K562 (cell line): Measurements from ENCODE around the gene CFAP92. TPM values are rescaled to one million over a fixed set of nuclear protein-coding genes. Genes with fewer than 3 reads are reported as not detected.

Experiments used
- ARID3A ChIP-seq: IDR thresholded peaks from 2 replicates; pipeline ENCODE4 v1.6.1; 2012; ENCODE audit warnings: low read depth, low read length, improper control_type of control experiment, borderline replicate concordance
- ATF7 ChIP-seq: fragments of 450-650 bp; IDR thresholded peaks from 2 replicates; pipeline ENCODE4 v1.7.1; 2014; ENCODE audit warnings: mild to moderate bottlenecking, moderate library complexity
- CBFA2T2 ChIP-seq: fragments of 450-650 bp; conservative IDR thresholded peaks from 2 replicates; pipeline ENCODE4 v1.6.1; 2017; ENCODE audit warnings: mild to moderate bottlenecking
- CBX3 ChIP-seq, 2 experiments: IDR thresholded peaks; 1 replicate in 1 of 2; 2 replicates in 1 of 2; pipeline ENCODE4 v1.6.1; 2012; ENCODE audit warnings: inconsistent platforms in 2 of 2, low read length in 2 of 2, borderline replicate concordance in 1 of 2, control low read depth in 1 of 2
- CCNT2 ChIP-seq: IDR thresholded peaks from 2 replicates; pipeline ENCODE4 v1.6.1; 2011; ENCODE audit warnings: borderline replicate concordance, low read depth, mild to moderate bottlenecking, moderate library complexity, mixed read lengths, low read length; ENCODE audit not compliant: insufficient read length; ENCODE audit errors: extremely low read depth
- CREM ChIP-seq: IDR thresholded peaks from 2 replicates; pipeline ENCODE4 v1.6.1; 2014; ENCODE audit warnings: antibody characterized with exemption, low read depth
- CTBP1 ChIP-seq: fragments of 450-650 bp; IDR thresholded peaks from 2 replicates; pipeline ENCODE4 v1.6.1; 2016; ENCODE audit warnings: borderline replicate concordance
- GATAD2B ChIP-seq: fragments of 450-650 bp; IDR thresholded peaks from 2 replicates; pipeline ENCODE4 v1.6.1; 2017; ENCODE audit warnings: mild to moderate bottlenecking, borderline replicate concordance
- KDM1A ChIP-seq, 2 experiments: fragments of 450-650 bp; IDR thresholded peaks; 2 replicates each; pipeline ENCODE4 v1.6.1; 2016; ENCODE audit warnings: mild to moderate bottlenecking in 2 of 2
- L3MBTL2 ChIP-seq: fragments of 450-650 bp; IDR thresholded peaks from 2 replicates; pipeline ENCODE4 v1.6.1; 2016; ENCODE audit warnings: mild to moderate bottlenecking, moderate library complexity
- LEF1 ChIP-seq: fragments of 450-650 bp; IDR thresholded peaks from 2 replicates; pipeline ENCODE4 v1.6.1; 2016; ENCODE audit warnings: mild to moderate bottlenecking
- MEIS2 ChIP-seq: fragments of 450-650 bp; IDR thresholded peaks from 2 replicates; pipeline ENCODE4 v1.6.1; 2014; ENCODE audit warnings: mild to moderate bottlenecking; ENCODE audit not compliant: partially characterized antibody
- MTA2 ChIP-seq: fragments of 450-650 bp; IDR thresholded peaks from 2 replicates; pipeline ENCODE4 v1.6.1; 2016; ENCODE audit warnings: low read depth
- RBM25 ChIP-seq: fragments of 200-400 bp; formaldehyde crosslinking; IDR thresholded peaks from 2 replicates; pipeline ENCODE4 v1.6.1; 2018; ENCODE audit warnings: low read length, low read depth, moderate library complexity; ENCODE audit not compliant: severe bottlenecking
- RCOR1 ChIP-seq, 2 experiments: IDR thresholded peaks; 2 replicates each; pipeline ENCODE4 v1.6.1; 2012; ENCODE audit warnings: low read depth in 2 of 2, low read length in 2 of 2, borderline replicate concordance in 1 of 2, improper control_type of control experiment in 1 of 2
- SMARCA4 ChIP-seq: fragments of 450-650 bp; IDR thresholded peaks from 2 replicates; pipeline ENCODE4 v1.6.1; 2016
- SPI1 ChIP-seq: IDR thresholded peaks from 2 replicates; pipeline ENCODE4 v1.6.1; 2011; ENCODE audit warnings: low read depth, low read length, control low read depth, borderline replicate concordance
- SRSF3 ChIP-seq: fragments of 200-400 bp; formaldehyde crosslinking; IDR thresholded peaks from 2 replicates; pipeline ENCODE4 v1.6.1; 2016; ENCODE audit warnings: mild to moderate bottlenecking, low read length, moderate library complexity; ENCODE audit not compliant: insufficient read depth
- TBL1XR1 ChIP-seq, 2 experiments: IDR thresholded peaks; 2 replicates each; pipeline ENCODE4 v1.6.1; 2012; ENCODE audit warnings: improper control_type of control experiment in 2 of 2, low read length in 2 of 2, mild to moderate bottlenecking in 1 of 2
- TCF3 ChIP-seq: sonication (generic); formaldehyde crosslinking; IDR thresholded peaks from 2 replicates; pipeline ENCODE4 v1.4.0; 2020; ENCODE audit warnings: mild to moderate bottlenecking, missing genetic modification reagents
- TEAD1 ChIP-seq, 2 experiments: fragments of 450-650 bp in 1 of 2; sonication (generic) in 1 of 2; formaldehyde crosslinking; IDR thresholded peaks; 2 replicates each; pipeline versions ENCODE4 v1.4.0 to v1.8.0; 2020 to 2022; ENCODE audit warnings: mild to moderate bottlenecking in 2 of 2, missing genetic modification reagents in 1 of 2
- ZBTB7A ChIP-seq: IDR thresholded peaks from 2 replicates; pipeline ENCODE4 v1.6.1; 2011; ENCODE audit warnings: low read depth, mild to moderate bottlenecking, low read length, moderate library complexity, borderline replicate concordance; ENCODE audit not compliant: control insufficient read depth
- ZEB2 ChIP-seq: fragments of 450-650 bp; IDR thresholded peaks from 2 replicates; pipeline ENCODE4 v1.6.1; 2016
- ZNF696 ChIP-seq: fragments of 250-450 bp; sonication (Bioruptor Pico); conservative IDR thresholded peaks from 2 replicates; pipeline ENCODE4 v1.4.0; 2020; ENCODE audit warnings: mild to moderate bottlenecking, moderate library complexity
- polyA plus RNA-seq, 8 experiments: library from polyadenylated mRNA; depleted of rRNA in 4 of 8; stranded (reverse) in 5 of 8; unstranded in 3 of 8; fragments of >200 nt; fragmentation: Nextera tagmentation in 2 of 8; fragmentation: Illumina TruSeq in 1 of 8; extraction: Ambion mirVana in 2 of 8; extraction: Trizol in 1 of 8; gene quantifications; 2 replicates each; pipeline versions ENCODE4 v1.2.1 to v1.2.3, GENCODE V29; 2011 to 2014; ENCODE audit warnings: inconsistent platforms in 1 of 8, missing spikeins in 1 of 8
- total RNA-seq, 7 experiments: library from RNA; depleted of rRNA in 6 of 7; stranded (reverse); fragments of >200 nt in 6 of 7; fragmentation: Illumina TruSeq in 2 of 7; extraction: Trizol in 2 of 7; gene quantifications; 2 replicates each; pipeline versions ENCODE4 v1.2.1 to v1.2.3, GENCODE V29; 2011 to 2021; ENCODE audit warnings: low replicate concordance in 1 of 7
- TF ChIP-seq, protein P1 (sequence below): sonication (generic); IDR thresholded peaks from 2 replicates; pipeline ENCODE4 v1.6.1; 2016
- TF ChIP-seq, protein P2 (sequence below): fragments of 200-800 bp; sonication (Bioruptor generic); IDR thresholded peaks from 2 replicates; pipeline ENCODE4 v1.6.1; 2017; ENCODE audit warnings: missing genetic modification characterization, missing compliant biosample characterization

CFAP92 gene
- total and polyA plus RNA-seq, 9 of the 15 experiments (the other 6 are each of a cell fraction or from before 2014, with no cell fraction given): 0.06 to 0.62 (median 0.36) TPM

DNA sequence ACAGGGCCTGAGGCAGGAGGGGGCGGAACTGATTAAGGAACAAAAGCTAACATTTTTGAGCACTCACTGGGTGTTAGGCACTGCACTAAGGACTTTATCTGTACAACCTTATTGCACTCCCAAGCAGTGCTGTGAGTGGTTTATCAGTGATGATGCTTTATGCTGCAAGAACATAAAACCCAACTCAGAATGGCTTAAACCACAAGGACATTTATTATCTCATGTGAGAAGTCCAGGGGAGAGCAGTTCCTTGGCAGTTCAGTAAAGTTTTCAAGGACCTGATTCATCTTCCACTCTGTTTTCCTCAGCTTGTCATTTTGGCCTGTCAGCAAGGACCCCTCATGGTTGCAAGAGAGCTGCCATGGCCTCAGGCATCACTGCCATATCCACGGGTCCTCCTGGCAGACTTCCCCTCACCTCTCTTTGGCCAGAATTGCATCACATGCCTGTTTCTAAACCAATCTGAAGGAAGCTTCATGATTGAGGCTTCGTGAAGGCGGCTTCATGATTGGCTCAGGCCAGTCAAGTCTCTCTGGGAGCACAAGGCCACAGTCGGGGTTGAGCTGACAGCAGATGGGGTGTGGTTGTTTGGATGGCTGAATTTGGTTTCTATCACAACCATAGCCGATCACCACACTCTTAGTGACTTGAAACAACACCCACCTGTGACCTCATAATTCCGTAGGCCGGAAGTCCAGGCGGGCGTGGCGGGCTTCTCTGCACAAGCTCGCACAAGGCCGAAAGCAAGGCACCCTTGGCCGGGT, 23.0 kb upstream of the CFAP92 start (continued):
- peak; percentile 35; the same call in 1 of the 2 replicates for TF ChIP-seq ATF7
- TF ChIP-seq L3MBTL2: peak; percentile 81
- TF ChIP-seq, protein P1, sequence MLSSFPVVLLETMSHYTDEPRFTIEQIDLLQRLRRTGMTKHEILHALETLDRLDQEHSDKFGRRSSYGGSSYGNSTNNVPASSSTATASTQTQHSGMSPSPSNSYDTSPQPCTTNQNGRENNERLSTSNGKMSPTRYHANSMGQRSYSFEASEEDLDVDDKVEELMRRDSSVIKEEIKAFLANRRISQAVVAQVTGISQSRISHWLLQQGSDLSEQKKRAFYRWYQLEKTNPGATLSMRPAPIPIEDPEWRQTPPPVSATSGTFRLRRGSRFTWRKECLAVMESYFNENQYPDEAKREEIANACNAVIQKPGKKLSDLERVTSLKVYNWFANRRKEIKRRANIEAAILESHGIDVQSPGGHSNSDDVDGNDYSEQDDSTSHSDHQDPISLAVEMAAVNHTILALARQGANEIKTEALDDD: 0 out of 2 replicates have a peak, but pooled peaks have one; percentile 42
- no peak for TF ChIP-seq GATAD2B
- TF ChIP-seq TCF3 (CRISPR knock-in tag): peak; percentile 93
- peak; percentile 74; the same call in 1 of the 2 replicates for TF ChIP-seq ARID3A
- peak; percentile 98 for TF ChIP-seq KDM1A (IDR thresholded peaks at IDR 0.05)
- TF ChIP-seq ZNF696 (CRISPR knock-in tag): no peak
- no peak for TF ChIP-seq ZBTB7A
- TF ChIP-seq CREM: peak; percentile 59
- peak; percentile 88 to 98 for TF ChIP-seq RCOR1 (IDR thresholded peaks at IDR 0.05; ENCODE audit: borderline replicate concordance in 1 of 2, low read depth in 2 of 2, low read length in 2 of 2)
- peak in 1 of 2 experiments; percentile 53; a peak in 1 of 4 replicates for TF ChIP-seq TBL1XR1 (IDR thresholded peaks at IDR 0.05; ENCODE audit: low read length in 2 of 2)
- no peak for TF ChIP-seq SRSF3
- peak; percentile 60; the same call in 1 of the 2 replicates for TF ChIP-seq MTA2
- TF ChIP-seq SMARCA4: peak; percentile 79
- peak; percentile 90 for TF ChIP-seq RBM25
- TF ChIP-seq, protein P2, sequence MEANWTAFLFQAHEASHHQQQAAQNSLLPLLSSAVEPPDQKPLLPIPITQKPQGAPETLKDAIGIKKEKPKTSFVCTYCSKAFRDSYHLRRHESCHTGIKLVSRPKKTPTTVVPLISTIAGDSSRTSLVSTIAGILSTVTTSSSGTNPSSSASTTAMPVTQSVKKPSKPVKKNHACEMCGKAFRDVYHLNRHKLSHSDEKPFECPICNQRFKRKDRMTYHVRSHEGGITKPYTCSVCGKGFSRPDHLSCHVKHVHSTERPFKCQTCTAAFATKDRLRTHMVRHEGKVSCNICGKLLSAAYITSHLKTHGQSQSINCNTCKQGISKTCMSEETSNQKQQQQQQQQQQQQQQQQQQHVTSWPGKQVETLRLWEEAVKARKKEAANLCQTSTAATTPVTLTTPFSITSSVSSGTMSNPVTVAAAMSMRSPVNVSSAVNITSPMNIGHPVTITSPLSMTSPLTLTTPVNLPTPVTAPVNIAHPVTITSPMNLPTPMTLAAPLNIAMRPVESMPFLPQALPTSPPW (CRISPR knock-in tag): peak; percentile 44
- TF ChIP-seq CBFA2T2: peak; percentile 85
- no peak for TF ChIP-seq ZEB2
- TF ChIP-seq CTBP1: peak; percentile 31; the same call in 1 of the 2 replicates
- peak; percentile 60 for TF ChIP-seq CCNT2
- TF ChIP-seq MEIS2: peak; percentile 63
- peak; percentile 56; the same call in 1 of the 2 replicates for TF ChIP-seq LEF1
- TF ChIP-seq SPI1: peak; percentile 26; the same call in 1 of the 2 replicates
- 0 out of 4 replicates have a peak, but pooled peaks of 1 of the 2 experiments have one; percentile 29 for TF ChIP-seq TEAD1 (CRISPR knock-in tag; IDR thresholded peaks at IDR 0.05)
- no peak; a peak in 1 of 3 replicates for TF ChIP-seq CBX3 (IDR thresholded peaks at IDR 0.05; ENCODE audit: borderline replicate concordance in 1 of 2, low read length in 2 of 2)
